GM19397 (cell line): ENCODE results near the gene NFATC2.
"Not testable (repeated sequence)": the region's sequence is repeated elsewhere in the genome, so short reads cannot be mapped to it uniquely, and the experiment has no call there.

Experiments
- ATAC-seq: cut with Tn5 transposase; IDR thresholded peaks from one replicate; pipeline ENCODE4 v1.9.1; 2021; ENCODE audit warnings: mild to moderate bottlenecking, moderate library complexity; ENCODE audit not compliant: unreplicated experiment

The NFATC2 gene

GRCh38 chr20:51473771-51474170 is 68.7 kb downstream of the NFATC2 start:
- no peak for ATAC-seq

GRCh38 chr20:51473256-51473655 is 69.3 kb downstream of the NFATC2 start:
- no peak for ATAC-seq

- no peak for ATAC-seq
Measured at GRCh38 chr20:51470907-51471411, 71.6 kb downstream of the NFATC2 start.

- no peak for ATAC-seq
Measured at GRCh38 chr20:51470499-51470820, 72.1 kb downstream of the NFATC2 start.

- ATAC-seq = no peak
Measured at GRCh38 chr20:51469578-51470498, 72.7 kb downstream of the NFATC2 start.

- no peak for ATAC-seq
Measured at GRCh38 chr20:51469046-51469445, 73.5 kb downstream of the NFATC2 start.

GRCh38 chr20:51468636-51469035 is 73.9 kb downstream of the NFATC2 start:
- no peak for ATAC-seq

- ATAC-seq = no peak
Measured at GRCh38 chr20:51467956-51468626, 74.4 kb downstream of the NFATC2 start.

GRCh38 chr20:51463998-51464397 is 78.5 kb downstream of the NFATC2 start:
- no peak for ATAC-seq

GRCh38 chr20:51463560-51463959 is 79.0 kb downstream of the NFATC2 start:
- ATAC-seq = no peak

- ATAC-seq = no peak
Measured at GRCh38 chr20:51462566-51463276, 79.8 kb downstream of the NFATC2 start.

GRCh38 chr20:51461846-51462245 is 80.7 kb downstream of the NFATC2 start:
- ATAC-seq = not testable (repeated sequence)

- ATAC-seq = peak; percentile 16
Measured at GRCh38 chr20:51461306-51461705, 81.2 kb downstream of the NFATC2 start.

- ATAC-seq = peak; percentile 88
Measured at GRCh38 chr20:51460569-51461265, 81.8 kb downstream of the NFATC2 start.

GRCh38 chr20:51460163-51460562 is 82.4 kb downstream of the NFATC2 start:
- ATAC-seq = no peak

- no peak for ATAC-seq
Measured at GRCh38 chr20:51458751-51459439, 83.6 kb downstream of the NFATC2 start.

GRCh38 chr20:51457533-51457932 is 85.0 kb downstream of the NFATC2 start:
- ATAC-seq = no peak

GRCh38 chr20:51456511-51457509 is 85.7 kb downstream of the NFATC2 start:
- no peak for ATAC-seq

- no peak for ATAC-seq
Measured at GRCh38 chr20:51454250-51454865, 88.2 kb downstream of the NFATC2 start.
